Stimulated activated CD4-positive, alpha-beta T cell treated with anti-CD3 and anti-CD28 coated beads, Interleukin-1b, Interleukin-23, amount 100 ng/mL, for 48 hours (primary cell): ENCODE measurements around the gene STX12.
"Not testable (repeated sequence)": the region's sequence is repeated elsewhere in the genome, so short reads cannot be mapped to it uniquely, and the experiment has no call there.

Source experiments
- DNase-seq: peaks from one replicate; pipeline ENCODE4 v3.0.0-alpha.2; 2020

Gene STX12

GRCh38 chr1:27831568-27832410 is 58.8 kb downstream of the STX12 start:
- no peak for DNase-seq

GRCh38 chr1:27832762-27833161 is 59.7 kb downstream of the STX12 start:
- DNase-seq: no peak

DNA sequence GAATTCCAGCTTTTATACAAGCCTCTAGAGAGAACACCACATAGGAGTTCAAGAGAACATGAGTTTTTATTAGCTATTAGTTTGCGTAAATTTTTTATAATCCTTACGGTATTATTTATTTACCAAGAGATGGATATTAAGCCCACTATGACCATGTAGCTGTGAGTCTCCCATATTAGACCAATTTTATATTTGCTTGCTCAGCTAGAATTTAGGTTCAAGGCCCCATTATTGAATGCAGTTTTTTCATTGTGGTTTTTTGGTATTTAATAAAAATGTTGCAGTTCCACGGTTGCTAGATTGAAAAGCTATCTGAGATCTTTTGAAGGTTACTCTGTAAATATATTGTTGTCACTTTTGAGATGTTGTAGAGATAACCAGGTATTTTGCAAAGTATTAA is 60.5 kb downstream of the STX12 start:
- DNase-seq: no peak

DNA sequence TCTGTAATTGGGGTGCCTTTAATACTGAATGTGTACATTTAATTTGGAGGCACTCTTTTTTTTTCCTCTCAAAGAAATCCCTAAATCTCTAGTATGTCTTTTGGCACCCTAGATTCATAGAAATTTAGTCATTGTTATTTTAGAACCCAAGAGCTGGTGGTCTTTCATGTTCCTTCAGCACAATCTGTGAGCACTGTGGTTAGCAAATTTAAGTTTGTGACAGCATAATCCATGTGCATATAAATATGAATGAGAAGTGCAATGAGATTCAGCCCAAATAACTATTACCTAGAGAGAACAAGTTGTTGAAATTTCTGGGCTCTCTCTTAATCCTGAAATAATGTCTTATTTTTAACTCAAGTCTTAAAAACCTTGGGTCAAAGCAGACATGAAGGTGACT is 62.0 kb downstream of the STX12 start:
- DNase-seq: no peak

DNA sequence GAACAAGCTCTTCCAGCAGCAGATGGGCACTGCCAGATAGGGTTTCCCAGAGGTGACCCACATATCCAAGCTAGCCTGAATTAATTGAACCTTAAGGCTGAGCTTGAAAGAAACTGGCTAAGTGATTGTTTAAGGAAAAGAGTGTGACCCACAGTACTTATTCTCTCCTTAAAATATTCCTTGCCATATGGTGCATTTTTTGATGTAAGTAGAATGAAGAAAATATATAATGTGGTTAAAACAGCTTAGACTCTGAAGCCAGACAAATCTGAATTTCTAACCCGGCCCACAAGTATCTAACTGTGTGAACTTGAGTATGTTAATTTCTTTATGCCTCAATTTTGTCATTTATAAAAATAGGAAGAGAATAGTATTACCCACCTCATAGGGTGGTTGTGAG is 62.5 kb downstream of the STX12 start:
- DNase-seq: no peak

GRCh38 chr1:27849951-27850350 is 76.9 kb downstream of the STX12 start:
- no peak for DNase-seq

DNA sequence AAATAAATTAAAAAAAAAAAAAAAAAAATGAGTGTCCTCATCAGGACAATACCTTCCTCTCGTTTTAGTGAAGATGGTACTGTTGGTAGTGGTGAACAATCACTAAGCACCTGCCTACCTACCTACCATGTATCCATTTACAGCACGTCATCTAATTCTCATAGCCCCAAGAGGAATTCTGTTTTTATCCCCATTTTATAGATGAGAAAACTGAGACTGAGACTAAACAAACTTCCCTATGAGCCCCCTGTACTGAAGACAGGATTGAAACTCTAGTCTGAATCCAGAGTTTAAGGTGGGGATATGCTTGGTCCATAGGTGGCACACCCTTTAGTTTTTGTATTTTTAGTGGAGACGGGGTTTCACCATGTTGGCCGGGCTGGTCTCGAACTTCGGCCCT is 82.1 kb downstream of the STX12 start:
- DNase-seq: no peak

DNA sequence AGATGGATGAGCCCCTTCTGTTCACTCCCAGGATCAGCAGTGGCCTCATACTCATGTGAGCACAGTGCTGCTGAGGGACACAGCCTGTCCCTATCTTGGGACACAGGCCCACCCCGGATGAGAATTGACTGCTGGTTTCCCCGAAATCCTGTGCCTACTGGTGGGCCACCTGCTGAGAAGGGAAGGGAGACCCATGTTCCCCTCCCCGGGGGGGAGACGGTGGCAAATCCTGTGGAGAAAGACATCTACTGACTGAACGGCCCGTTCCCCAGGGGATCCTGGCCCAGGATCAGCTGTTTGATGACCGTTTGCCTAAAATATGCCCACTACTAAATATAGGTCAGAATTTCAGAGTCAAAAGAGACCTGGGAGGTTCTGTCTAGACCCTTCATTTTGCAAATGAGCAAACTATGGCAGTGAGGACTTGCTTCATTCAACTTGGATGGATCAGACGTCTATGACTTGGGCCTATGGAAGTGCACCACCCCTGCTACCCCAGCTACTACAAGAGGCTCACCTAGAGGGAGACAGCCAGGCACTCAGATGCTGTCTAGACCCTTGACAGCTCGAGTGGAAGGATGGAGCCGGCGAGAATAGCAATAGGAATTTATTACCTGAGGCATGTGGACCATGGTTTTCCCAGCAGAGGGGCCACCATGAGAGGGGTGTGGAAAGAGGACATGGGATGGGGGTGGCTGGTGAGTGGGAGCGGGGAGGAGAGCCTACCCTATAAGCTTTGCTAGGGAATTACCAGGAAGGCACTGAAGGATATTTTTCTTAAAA is 83.7 kb downstream of the STX12 start:
- no peak for DNase-seq

- not testable (repeated sequence) for DNase-seq
Observed at GRCh38 chr1:27857552-27857951, 84.5 kb downstream of the STX12 start.

DNA sequence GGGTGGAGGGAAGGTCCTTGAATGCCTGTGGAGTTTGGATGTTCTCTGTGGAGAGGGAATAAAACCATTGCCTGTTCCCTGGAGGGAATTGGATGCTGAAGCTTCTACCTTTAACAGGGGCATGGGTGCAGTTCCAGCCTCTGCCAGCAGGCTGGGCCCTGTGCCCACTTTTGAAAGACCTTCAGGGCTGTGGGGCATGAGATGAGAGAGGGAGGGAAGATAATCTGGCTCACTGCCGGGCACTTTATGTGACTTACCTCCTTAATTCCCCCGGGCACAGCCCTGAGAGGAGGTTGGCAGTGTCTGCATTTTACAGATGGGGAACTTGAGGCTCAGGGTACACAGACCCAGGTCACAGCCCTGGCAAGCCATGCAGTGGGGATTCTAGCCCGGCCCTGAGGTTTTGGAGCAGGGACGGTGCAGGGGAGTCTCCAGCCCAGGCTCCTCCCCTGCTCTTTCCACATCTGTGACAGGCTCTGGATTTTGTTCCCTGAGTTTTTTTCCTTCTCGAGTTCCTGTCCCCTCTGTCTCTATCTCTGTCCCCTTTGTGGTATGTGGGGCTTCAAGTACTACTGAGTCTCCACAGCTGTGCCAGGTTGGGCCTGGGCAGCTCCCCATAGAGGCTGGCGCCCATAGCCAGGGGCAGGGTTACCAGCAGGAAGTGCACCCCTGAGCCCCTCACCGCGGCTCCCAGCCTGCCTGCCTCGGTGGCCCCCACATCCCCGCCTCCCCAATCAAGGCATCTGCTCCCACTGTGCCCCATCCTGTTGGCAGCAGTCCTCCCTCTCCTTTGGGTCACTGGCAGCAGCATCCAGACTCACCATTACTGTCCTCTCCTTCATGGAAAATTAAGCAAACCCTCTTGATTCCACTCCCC is 85.3 kb downstream of the STX12 start:
- peak; percentile 82 for DNase-seq

- DNase-seq: no peak
Observed at GRCh38 chr1:27858949-27859576, 86.0 kb downstream of the STX12 start.

DNA sequence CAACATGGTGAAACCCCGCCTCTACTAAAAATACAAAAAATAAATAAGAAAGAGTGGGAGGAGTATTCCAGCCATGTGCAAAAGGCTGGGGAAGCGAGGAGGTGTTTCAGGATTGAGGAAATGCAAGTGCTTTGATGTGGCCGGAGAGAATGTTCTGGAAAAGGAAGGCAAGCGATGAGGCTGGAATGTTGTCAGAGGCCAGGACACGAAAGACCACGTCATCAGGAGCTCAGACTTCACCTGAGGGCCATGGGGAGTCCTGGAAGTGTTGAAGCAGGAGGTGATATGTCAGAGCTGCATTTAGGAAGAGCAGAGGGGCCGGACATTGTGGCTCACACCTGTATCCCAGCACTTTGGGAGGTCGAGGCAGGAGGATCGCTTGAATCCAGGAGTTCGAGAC is 88.4 kb downstream of the STX12 start:
- DNase-seq: no peak

GRCh38 chr1:27862004-27862403 is 89.0 kb downstream of the STX12 start:
- no peak for DNase-seq

DNA sequence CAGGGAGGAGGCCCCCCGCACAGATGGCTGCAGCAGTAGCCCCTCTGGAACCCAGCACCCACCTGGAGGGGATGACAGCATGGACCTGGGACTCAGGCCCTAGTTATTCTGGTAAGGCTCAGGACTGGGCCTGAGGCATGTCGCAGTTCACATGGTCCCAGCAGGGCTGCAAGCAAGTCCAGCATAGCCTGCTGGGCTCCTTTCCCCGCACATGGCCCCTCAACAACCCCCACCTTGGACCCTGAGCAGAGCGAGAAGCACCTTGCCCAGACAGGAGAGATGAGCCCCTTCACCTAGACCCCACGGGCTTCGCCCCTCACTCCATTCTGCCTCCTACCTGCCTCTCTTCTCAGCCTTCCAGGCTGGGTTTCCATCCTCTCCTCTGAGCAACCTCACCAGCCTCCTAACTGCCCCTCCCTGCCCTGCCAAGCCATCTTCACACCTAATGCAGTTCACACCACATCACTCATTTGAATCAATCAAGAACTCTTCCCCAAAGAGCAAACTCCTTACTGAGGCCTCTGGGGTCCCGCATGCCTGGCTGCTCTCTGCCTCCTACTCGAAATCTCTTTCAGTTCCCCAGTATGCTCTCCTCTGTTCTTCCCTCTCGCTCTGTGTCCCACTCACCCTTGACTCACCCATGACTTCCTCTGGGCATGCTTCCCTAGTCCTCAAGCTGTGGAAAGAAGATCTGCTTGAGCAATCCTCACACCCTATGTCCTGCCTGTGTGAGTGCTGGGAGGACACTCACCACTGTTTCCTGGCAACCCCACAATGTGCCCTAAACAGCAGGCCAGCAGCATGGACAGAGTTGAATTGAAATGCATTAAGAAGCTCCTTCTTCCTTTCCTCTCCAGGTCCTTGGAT is 89.9 kb downstream of the STX12 start:
- no peak for DNase-seq

- no peak for DNase-seq
Observed at GRCh38 chr1:27863538-27863915, 90.5 kb downstream of the STX12 start.

DNA sequence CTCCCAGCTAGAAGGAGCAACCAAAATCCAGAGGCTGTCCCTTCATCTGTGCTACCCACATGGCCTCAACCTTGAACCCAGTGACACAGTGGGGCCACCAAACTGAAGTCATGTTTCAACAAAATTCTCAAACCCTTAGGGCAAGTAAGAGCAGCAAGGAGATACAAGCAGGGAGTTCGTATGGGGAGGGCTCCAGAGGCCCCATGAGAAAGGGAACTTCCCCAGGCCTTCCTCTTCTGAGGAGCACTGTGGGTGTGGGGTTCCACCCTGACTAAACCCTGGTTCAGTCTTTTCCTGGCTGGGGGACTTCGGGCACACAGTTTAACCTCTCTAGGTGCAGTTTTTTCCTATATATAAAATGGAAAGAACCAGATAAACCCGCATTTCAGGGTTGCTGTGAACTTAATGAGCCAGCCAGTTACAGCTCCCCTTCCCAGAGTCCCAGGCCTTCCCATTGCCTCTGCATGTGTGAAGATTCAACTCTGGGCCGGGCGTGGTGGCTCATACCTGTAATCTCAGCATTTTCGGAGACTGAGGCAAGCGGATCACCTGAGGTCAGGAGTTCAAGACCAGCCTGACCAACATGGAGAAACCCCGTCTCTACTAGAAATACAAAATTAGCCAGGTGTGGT is 91.4 kb downstream of the STX12 start:
- peak; percentile 39 for DNase-seq

GRCh38 chr1:27865821-27866220 is 92.8 kb downstream of the STX12 start:
- DNase-seq: no peak

DNA sequence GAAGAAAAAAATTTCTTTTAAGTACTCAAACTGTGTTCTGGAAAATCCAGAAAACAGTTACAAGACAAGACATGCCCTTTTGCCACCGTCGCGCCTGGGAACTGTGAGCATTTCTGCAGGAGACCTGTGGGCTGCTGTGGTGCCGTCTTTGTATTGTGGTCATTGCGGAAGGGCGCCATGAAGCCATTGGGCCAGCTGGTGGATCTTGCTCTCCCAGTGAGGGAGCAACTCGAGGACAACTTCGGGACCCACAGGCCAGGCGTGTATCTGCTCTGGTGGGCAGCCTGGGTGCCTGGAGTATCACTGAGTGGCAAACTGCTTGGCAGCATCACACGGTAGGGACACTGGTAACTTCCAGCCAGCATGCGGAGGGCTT is 95.5 kb downstream of the STX12 start:
- DNase-seq: no peak

- peak; percentile 56 for DNase-seq
Observed at GRCh38 chr1:27868932-27869718, 96.1 kb downstream of the STX12 start.

DNA sequence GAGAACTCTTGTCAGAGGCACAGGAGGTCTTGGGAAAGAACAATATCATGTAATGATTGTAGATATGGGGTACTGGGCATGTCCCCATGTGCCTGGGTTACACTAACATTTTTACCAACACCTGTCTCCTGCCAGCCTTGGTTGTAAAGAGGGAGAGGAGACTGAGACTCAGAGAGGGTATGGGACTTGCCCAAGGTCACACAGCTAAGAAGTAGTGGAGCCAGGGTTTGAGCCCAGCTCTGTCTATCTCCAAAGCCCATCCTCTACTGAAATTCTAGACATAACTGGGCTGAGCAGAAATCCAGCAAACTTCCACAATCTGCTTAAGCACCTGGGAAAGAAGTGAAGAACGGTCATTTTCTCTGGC is 96.7 kb downstream of the STX12 start:
- no peak for DNase-seq

GRCh38 chr1:27871076-27871475 is 98.1 kb downstream of the STX12 start:
- not testable (repeated sequence) for DNase-seq
